HFF-Myc (cell line): Measurements from ENCODE around the gene NCF4.

Source experiments
- DNase-seq: peaks from one replicate; pipeline ENCODE4 v3.0.0-alpha.2; 2011; ENCODE audit warnings: low read depth; ENCODE audit errors: extremely low read depth
- H3K4me3 ChIP-seq: replicated peaks from 2 replicates; pipeline ENCODE4 v1.5.1; 2011; ENCODE audit warnings: low read depth, mild to moderate bottlenecking, control low read depth, low read length
- TF ChIP-seq, protein P1 (sequence below): IDR thresholded peaks from 2 replicates; pipeline ENCODE4 v1.5.1; 2012; ENCODE audit warnings: mild to moderate bottlenecking, low read depth, low read length, control low read depth; ENCODE audit errors: missing control alignments

Gene NCF4

DNA sequence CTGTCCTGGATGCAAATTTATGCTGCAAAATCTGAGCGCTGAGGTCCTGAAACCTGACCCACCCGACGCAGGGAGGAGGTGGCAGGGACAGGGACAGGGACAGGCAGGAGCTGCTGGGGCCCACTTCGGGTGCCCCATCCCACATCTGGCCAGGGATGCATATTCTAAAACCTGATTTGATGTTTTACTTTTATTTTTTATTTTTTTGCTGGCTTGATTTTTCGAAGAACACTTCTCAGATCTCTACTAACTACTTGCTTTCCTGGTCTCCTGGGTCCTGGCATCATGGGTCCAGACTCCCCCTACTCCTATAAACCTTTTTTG, 43.3 kb upstream of the NCF4 start:
- no peak overlapping the region for H3K4me3 ChIP-seq

DNA sequence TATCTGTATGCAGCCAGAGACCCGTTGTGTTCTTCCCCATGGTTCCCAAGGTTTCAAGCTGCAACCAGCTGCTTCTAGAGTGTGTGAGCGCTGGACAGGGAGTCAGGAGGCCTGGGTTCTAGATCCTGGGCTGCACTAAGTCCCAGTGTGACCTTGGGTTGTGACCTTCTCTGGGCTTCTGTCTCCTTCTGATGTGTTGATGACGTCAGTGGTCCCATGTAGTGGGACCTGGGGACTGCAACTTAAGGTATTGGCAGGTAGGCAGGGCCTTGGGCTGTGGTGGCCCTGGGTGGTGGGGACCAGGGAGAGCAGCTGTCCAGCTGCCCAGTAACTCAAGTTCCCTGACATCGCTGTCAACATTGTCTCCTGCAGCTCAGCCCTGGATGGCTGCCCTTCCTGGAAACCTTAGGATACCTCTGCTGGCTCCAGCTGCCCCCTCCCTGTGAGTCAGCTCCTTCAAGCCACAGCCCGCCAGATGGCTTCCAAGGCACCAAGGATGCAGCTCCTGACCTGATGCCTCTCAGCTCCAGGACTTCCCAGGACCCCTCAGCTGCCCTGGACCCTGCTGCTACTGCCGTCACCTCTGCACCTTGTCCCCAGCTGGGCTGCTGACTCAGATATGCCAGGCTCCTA, 42.7 kb upstream of the NCF4 start:
- TF ChIP-seq, protein P1, sequence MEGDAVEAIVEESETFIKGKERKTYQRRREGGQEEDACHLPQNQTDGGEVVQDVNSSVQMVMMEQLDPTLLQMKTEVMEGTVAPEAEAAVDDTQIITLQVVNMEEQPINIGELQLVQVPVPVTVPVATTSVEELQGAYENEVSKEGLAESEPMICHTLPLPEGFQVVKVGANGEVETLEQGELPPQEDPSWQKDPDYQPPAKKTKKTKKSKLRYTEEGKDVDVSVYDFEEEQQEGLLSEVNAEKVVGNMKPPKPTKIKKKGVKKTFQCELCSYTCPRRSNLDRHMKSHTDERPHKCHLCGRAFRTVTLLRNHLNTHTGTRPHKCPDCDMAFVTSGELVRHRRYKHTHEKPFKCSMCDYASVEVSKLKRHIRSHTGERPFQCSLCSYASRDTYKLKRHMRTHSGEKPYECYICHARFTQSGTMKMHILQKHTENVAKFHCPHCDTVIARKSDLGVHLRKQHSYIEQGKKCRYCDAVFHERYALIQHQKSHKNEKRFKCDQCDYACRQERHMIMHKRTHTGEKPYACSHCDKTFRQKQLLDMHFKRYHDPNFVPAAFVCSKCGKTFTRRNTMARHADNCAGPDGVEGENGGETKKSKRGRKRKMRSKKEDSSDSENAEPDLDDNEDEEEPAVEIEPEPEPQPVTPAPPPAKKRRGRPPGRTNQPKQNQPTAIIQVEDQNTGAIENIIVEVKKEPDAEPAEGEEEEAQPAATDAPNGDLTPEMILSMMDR = no peak
- H3K4me3 ChIP-seq = no peak overlapping the region
- DNase-seq = no peak

More for the DNA sequence above, 43.3 kb upstream of the NCF4 start:
- TF ChIP-seq, protein P1 = no peak
- no peak for DNase-seq

GRCh38 chr22:36819112-36819511, 41.7 kb upstream of the NCF4 start:
- DNase-seq = no peak
- H3K4me3 ChIP-seq = no peak overlapping the region
- TF ChIP-seq, protein P1 = no peak

DNA sequence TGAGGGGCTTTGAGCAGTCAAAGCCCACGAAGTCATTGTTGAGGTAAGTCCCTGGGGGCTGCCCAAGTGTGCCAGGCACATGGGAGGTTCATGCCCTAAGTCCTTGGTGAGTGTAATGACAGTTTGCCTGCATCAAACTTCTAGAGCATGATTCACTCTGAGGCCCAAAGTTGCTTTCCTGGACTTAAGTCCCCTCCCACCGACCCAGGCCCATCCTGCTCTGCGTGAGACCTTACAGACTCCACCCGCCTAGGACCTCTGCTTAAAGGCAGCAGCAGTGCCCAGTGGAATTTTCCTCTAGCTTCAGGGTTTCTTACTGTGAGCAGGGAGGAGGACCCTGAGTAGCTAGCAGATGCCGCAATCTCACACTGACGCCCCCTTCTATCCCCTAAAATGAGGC, 38.2 kb upstream of the NCF4 start:
- TF ChIP-seq, protein P1 = no peak
- no peak for DNase-seq
- no peak overlapping the region for H3K4me3 ChIP-seq

DNA sequence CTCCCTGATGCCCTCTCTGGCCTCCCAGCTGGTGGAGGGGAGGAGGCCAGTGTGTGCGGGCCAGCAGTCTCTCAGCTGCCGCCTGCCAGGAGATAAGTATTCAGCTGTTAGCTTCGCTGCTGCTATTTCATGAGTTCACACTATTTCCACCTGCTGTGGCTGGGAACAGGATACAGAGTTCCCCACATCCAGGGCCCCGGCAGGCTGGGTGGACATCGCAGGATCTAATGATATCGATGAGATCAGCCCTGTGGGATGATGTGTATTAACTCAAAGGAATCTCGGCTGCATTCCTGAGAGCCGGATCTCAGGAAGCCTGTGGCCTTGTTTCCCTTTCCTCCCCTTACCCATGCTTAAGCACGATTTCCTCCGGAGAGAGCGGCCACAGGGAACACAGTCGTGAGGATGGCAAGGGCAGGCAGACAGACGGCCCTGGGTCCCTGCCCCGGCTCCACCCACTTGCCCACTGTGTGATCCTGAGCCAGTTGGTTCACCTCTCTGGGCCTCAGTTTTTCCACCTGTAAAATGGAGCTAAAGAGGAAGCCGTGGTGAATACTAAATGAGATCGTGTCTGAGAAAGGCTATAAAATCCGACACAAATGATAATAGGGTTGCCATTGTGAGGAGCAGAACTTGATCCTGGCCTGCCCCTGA, 37.5 kb upstream of the NCF4 start:
- no peak overlapping the region for H3K4me3 ChIP-seq

GRCh38 chr22:36824655-36825054, 36.2 kb upstream of the NCF4 start:
- H3K4me3 ChIP-seq = no peak overlapping the region
- DNase-seq = no peak
- TF ChIP-seq, protein P1 = no peak

More for the DNA sequence above, 37.5 kb upstream of the NCF4 start:
- no peak for DNase-seq
- TF ChIP-seq, protein P1 = no peak
